Measurements from ENCODE around the gene RREB1.
A peak's percentile ranks its signal among the peaks of the same experiment; 100 is the strongest.
"Not testable (repeated sequence)": the region's sequence is repeated elsewhere in the genome, so short reads cannot be mapped to it uniquely, and the experiment has no call there.

Gene RREB1

DNA sequence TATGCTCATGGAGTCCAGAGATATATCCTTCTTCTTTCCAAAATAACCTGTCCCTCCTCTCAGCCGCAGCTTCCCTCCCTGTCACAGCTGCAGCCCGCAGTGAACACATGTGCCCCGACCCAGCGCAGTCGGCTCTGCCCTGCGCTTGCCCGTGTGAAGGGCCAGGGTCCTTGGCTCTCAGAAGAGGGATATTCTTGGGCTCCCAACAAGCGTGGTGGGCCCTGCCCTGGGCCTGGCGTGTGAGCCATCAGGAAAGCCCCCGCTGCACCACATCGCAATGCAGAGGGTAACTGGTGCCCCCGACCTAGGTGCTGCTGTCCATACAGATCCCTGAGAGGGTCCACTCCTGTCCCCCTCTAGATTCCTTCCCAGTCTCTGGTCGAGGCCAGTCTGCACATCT lies 140.1 kb downstream of the RREB1 start:
- DNase-seq, result no peak

DNA sequence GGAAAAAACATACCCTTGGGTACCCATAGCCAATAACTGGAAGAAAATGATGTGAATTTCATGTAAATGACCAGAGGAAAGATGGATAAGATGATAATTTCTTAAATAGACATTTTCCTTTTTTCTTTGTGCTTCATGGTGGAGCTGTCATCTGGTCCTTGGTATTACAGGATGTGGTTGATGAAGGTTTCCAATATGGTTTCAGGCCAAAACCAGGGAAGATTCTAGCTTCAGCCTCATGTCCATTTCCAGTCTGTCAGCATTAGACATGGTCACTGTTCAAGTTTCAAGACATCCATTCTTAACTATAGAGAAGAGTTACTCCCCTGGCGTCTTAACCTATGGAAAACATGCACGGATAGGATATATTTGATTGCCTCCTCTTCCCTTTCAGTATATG lies 141.6 kb downstream of the RREB1 start:
- no peak for DNase-seq

DNA sequence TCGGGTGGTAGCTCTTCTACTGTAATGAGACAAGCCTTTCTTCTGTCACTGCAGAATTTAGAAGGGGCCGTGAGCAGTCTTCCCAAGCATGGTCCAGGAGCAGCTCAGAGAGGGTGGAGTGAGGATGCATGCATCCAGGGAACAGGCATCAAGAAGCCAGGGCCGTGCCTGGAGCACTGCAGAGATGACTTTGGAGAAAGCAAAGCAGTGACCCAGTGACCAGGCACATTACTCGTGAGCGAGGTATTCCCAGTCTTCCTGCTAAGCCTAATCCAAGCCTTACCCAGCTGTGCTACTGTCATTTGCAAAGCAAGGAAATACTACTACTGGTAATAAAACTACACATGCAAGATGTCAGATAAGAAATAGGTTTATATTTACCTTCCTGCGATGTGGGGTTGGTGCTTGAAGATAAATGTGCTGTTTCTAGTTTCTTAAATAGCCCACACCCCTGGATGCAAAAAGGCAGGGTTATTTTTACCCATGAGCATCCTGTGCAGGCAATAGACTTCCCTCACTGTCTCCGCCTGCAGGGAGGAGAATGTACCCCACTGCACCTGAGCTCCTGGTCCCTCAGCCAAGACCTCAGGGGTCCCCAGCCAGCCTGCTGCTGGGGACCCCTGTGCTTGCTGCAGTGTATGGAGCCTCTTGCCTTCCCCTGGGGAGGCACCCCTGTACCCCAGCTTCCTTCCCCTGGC lies 142.3 kb downstream of the RREB1 start:
- no peak for DNase-seq

DNA sequence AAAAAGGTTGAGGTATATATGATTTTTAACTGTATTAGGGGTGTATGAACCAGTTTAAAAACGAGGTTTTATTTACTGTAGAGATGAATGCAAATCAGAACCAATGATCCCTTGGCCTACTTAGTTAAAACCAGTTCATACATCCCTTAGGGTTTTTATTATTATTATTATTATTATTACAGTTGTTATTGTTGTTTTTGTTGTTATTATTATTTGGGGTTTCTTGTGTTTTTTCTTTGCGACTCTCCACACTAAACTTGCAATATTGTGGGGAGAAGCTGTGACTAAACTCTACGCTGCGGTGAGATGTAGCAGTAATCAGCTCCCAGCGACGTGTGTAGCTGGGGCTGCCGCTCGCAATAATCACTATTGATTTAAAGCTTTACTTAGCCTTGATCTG lies 143.1 kb downstream of the RREB1 start:
- no peak for DNase-seq

DNA sequence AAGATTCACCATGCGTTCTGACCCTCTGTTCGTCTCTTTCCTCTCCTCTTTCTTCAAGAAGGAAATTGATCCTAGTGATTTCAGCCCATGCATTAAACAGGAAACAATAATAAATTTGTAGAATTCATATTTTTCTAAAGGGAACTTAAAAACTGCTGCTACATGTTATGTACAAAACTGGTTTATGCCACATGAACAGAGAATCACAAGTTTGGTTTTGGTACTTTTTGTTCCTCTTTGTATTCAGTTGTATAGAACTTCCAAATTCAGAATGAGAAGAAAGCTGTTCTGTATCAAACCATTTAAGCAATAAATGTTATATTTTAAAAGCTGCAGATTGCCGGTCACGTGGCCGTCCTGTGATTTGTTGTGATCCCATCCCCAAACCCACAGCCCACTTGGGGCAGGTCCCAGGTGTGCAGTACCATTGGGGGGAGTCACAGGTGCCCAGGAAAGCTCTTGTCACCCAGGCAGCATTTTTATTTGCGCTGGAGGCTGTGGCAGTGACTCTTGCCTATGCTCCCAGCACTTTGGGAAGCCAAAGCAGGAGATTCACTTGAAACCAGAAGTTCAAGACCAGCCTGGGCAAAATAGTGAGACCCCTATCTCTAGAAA lies 144.0 kb downstream of the RREB1 start:
- no peak for DNase-seq

DNA sequence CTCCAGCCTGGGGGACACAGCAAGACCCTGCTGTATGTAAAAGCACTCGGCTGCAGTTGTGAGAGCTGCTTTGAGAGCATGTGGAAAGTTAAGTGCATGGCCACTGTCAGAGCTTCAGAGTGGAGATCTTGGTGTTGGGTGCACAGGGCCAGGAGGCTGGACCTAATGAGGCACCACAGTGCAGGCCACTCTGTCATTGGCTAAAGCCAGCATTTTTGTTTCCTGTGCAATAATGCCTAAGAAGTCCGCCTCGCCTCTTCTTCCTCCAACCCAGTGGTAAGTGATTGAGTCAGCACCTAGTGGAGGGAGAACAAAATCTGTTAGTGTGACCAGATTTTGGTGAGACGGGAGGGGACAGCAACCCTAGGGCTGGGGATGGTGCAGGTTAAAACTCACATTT lies 144.6 kb downstream of the RREB1 start:
- DNase-seq, result no peak

DNA sequence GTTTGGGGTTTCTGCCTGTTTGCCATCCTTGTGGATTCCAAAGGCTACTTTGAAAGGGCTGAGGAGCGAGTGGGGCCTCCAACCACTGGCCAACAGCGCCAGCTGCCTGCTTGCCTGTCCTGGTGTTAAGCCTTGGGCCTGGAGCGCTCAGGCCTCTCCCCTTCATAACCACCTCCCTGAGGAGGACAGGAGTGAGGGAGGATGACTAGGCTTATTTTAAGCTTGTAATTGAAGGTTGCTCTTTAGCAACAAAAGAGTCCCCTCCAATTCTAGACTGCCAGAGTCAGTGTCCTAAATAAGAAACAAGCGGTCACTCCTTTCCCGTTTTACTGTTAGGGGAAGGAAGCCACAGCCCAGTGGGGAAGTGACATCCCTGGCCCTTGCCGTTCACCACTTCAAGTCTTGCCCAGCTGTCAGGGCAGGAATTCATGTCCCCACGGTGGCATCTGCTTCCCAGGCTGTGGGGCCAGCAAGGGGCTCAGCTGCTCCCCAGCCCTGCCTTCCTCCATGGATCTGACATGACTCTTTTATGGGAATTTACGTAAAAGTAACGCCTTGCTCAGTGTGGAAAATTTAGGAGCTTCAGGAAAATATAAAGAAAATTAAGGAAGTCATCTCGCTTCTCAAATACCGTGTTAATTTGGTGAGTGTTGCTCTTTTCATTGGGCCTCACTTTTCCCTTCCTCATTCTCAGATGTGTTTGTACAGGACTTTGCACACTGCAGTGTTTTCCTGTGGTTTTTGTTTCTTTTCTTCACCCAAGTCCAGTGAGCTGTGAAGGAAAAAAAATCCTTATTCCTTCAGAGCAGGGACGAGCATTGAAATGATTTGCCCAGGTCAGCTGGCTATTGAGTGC lies 147.4 kb downstream of the RREB1 start:
- DNase-seq, result no peak

DNA sequence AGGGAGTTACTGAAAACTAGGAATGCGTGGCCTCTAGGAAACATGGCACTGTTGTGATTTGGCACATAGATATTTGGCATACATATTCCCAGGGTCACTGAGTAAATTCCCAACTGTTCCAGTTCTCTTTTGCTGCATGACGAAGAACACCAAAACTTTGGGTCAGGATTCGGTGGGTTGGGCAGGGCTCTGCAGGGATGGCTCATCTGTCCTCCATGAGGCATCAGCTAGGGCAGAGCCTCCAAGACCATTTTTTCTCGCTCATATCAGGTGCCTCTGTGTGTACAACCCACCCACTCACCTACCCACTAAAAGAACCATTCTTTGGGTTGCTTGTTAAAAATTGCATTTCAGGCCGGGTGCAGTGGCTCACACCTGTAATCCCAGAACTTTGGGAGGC lies 148.2 kb downstream of the RREB1 start:
- DNase-seq, result no peak

DNA sequence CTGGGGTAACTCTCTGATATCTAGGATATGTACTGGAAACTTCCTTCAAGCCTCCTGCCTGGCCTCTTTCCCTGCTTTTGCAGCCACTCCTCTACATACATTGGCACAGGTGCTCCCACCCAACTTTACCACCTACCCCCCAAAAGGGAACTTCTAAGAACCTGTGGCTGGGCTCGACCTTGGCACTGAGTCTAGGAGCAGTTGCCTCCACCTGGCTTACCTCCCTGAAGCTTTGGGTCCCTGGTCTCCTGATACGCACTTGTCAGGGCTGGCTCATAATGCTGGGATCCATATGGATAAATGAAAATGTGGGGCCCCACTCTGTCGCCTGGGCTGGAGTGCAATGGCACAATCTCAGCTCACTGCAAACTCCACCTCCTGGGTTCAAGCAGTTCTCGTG lies 149.0 kb downstream of the RREB1 start:
- no peak for DNase-seq

DNA sequence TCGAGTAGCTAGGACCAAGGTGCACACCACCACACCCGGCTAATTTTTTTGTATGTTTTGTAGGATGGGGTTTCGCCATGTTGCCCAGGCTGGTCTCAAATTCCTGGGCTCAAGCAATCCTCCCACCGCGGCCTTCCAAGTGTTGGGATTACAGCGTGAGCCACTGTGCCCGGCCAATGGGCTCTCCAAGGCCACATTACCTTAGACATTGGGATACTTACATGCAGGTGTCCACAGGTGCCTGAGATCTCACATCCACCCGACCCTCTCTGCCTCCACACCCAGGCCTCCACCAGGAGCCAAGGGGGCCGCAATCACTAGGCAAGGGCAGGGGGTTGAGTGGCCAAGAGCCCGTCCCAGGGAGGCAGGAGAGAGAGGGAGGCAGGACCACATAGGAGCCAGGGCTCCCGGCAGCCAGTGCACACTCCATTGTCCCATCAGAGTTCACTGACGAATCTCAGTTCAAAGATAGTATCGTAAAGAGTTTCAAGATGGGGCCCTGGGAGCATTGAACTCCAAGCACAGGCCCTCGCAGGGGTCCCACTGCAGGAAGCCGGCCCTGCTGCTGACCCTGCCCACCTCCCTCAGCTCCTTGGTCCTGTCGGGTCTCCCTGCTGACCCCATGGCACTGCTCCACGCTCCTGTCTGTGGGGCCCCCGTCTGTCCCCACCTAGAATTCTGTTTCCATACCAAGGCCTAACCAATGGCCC lies 149.9 kb downstream of the RREB1 start:
- no peak for DNase-seq

DNA sequence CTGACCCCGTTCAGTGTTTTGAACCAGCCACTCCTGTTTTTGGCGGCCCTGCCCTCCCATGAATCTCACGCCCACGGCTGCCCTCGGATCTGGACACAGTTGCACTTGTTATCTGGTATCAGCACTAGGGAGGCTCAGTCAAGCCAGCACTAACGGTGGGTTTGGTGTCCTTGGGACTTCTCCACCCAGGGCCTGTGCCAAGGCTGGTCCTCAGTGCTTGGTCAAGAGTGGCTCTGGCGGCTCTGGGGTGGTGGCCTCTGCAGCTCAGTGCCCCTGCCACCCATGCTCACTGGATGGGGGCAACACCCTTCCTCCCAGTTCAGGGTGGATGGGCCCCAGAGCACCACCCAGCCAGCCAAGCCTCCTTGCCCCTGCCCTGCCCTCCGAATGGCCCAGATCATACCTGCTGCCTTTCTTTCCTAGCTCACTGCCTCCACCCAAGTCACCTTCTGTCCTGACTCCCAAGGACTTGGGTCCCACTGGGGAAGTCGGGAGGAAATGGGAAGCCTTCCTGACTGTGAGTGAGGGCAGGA lies 150.5 kb downstream of the RREB1 start:
- no peak for DNase-seq

DNA sequence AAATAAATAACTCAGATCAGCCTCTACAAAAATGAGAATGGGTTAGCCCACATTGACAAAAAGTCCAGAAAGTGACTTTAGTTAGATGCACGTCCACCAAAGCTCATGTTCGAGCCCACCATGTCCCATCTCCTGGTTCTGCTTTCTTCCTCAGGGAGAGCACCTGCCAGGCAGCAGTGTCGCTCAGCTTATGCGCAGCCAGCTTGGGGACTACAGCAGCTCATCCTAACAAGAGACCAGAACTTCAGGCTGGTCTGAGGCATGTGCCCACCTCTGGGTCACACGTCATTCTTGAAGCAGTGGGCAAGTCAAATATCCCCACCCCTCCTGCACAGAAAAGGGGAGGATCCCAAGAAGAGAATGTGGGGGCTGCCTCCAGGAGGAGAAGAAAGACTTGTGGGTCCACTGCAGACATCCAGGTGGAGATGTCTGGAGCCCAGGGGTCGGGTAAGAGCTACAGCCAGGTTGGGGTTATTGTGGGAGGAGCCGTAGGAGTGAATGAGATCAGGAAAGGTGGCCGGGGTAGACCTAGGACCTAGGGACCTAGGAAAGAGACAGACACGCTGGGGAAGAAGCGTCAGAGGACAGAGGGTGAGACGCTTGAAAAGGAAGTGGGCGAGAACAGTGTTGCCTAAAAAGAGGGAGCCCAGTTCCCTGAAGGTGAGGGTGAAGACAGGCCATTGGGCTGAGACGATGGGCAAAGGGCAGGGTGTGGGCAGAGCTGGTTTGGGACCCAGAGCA lies 152.7 kb downstream of the RREB1 start:
- no peak for DNase-seq

DNA sequence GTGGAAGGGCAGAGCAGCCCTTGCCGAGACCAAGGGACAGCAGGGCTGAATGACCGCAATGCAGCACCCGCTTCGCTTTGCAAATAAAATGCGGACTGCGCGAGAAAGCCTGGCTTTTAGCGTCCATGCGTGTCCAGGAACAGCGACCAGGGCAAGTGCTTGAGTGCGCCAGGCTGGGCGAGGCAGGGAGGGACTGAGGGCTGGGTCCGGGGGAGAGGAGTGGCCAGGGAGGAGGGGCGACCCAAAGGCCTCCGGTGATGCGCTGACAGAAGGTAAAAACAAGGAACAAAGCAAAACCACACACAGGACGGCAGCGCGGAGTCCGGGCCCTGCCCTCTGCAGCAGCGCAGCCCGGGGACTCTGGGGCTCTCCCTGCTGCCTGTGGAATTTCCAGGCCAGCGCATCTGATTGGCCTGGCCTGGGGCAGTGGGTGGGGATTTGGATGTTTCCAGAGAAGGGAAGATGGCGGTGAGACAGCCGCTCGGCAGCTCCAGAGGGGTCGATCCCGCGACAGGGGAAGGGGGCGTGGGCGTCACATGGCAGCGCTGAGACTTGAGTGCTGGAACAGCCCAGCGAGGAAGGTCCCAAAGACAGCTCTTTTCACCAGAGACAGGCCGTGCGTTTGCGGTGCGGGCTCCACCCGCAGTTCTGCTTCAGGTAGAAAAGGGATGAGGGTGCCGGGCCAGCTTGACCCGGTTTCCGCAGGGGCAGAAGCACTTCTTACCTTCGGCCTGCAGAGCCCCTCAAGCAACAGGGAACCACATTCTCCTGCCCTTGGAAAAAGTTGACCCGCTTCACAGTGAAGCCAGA lies 153.5 kb downstream of the RREB1 start:
- peak; percentile 62 for DNase-seq

DNA sequence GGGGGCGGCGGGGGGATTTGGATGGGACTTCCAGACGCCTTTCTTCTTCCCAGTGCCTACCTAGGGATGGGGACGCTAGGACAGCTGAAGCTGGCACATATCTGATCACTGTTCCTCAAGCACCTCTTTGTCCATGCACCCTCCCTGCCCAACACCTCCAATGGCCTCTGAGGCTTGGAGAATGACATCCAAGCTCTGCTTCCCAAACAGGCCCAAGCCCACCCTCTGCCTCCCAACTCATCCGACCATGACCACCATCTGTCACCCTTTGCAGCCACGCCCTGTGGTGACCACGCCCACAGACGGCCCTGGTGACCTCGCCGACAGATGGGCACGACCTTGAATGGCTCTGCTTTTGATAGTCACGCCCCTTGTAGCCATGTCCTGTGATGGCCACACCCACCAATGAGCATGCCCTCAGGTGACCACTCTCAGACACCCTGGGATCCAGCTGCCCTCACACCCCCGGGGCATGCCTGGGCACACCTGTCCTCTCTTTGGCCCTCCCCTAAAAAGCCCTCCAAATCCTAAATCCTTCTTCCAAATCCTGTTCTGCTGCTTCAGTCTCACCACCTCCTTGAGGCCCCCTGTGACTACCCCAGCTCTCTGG lies 154.2 kb downstream of the RREB1 start:
- DNase-seq, result peak; percentile 10

DNA sequence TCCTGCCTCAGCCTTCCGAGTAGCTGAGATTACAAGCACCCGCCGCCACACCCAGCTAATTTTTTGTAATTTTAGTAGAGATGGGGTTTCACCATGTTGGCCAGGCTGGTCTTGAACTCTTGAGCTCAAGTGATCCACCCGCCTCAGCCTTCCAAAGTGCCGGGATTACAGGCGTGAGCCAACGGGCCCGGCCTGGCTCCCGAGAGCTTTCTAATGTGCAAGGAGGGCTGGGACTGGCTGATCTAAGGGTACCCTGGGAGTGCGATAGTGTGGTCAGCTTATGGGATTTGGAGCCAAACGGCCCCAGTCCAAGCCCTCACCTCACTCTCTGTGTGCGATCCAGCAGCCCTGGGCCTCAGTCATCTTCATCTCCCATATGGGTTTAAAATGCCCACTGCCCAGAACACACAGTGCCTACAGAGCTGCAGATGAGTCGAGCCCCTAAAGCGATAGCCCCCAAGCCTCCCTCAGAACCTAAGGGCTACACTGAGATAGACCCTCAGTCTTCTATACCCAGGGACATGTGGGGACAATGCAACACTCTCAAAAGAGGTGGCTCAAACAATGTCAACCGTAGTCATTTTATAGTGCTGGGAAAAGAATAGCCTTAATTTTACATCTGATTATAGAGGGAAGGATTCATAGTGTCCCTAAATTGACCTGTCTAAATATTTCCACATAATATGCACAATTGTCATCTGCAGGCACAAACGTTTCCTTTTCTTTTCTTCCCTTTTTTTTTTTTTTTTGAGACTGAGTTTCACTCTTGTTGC lies 155.2 kb downstream of the RREB1 start:
- DNase-seq, result no peak

DNA sequence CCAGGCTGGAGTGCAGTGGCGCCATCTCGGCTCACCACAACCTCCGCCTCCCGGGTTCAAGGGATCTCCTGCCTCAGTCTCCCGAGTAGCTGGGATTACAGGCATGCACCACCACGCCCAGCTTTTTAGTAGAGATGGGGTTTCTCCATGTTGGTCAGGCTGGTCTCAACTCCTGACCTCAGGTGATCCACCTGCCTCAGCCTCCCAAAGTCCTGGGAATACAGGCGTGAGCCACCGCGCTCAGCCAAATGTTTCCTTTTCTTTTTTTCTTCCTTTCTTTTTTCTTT lies 155.7 kb downstream of the RREB1 start:
- DNase-seq, result not testable (repeated sequence)

DNA sequence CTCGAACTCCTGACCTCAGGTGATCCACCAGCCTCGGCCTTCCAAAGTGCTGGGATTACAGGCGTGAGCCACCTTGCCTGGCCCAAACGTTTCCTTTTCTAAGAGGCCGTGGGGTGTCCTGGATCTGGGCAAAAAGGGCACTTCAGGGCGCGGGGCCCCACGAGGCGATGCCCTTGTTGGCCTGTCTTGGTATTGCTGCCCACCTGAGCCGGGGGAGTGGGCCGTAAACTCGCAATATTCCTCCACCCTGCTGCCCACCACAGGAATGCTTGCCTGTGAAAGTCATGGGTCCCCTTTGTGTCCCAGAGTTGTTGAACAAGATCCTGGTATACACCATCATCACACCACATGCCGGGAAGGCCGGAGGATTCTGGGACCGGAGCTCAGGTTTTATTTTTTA lies 156.3 kb downstream of the RREB1 start:
- no peak for DNase-seq

DNA sequence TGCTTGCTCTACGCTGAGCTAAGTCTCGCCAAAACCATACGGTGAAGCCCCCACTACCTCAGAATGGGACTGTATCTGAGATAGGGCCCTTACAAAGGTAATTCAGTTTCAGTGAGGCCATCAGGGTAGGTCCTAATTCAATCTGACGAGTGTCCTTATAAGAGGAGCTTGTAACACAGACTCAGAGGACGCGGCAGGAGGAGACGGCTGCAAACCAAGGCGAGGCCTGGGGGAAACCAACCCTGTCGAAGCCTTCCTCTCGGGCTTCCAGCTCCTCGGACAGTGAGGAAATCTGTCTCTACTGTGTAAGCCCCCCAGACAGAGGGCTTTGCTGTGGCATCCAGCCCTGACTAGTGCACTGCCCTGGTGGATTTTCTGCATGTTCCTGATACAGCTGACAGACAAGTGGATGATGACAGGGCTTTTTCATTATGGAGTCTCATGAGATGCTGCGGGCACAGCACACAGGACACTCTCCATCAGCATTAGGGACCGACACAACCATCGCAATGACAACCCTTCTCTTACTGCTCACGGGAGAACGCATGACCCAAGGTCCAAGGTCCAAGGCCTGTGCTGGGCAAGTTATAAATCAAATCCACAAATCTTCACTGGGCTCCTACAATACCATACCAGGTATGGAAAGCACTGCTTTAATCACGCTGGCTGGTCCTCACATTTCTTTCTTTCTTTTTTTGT lies 157.1 kb downstream of the RREB1 start:
- no peak for DNase-seq

DNA sequence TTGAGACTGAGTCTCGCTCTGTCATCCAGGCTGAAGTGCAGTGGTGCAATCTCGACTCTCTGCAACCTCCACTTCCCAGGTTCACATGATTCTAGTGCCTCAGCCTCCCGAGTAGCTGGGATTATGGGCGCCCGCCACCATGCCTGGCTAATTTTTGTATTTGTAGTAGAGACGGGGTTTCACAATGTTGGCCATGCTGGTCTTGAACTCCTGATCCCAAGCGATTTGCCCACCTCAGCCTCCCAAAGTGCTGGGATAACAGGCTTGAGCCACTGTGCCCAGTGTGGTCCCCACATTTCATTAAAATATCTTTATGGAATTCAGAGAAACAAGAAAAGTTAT lies 157.6 kb downstream of the RREB1 start:
- DNase-seq, result not testable (repeated sequence)

DNA sequence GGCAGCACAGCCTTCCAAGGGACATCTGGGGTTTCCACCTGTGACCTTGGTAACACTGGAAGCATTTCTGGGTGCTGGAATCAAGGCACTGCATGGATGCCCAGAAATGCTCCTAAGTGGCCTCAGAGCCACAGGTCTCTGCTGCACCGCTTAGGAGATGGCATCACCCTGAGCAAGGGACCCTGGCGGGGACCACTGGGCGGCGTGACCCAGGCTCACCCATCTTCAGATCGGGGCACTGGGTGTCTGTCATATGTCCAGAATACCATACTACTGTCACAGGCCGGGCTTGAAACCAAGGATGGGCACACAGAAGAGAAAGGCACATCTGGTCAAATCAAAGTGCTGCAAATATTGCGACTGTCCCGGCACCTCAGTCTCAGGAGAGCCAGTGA lies 159.3 kb downstream of the RREB1 start:
- DNase-seq, result no peak
